Mesendoderm (in vitro differentiated cells): ENCODE data around the gene PAPSS2.
A peak's percentile ranks its signal among the peaks of the same experiment; 100 is the strongest.

Source experiments
- DNase-seq: peaks from one replicate; pipeline ENCODE4 v3.0.0; 2013
- H2AK5ac ChIP-seq: 2 replicates; pipeline ENCODE4 v1.6.1; 2013; ENCODE audit warnings: low read length, inconsistent platforms
- H2BK120ac ChIP-seq: 2 replicates; pipeline ENCODE4 v1.6.1; 2013; ENCODE audit warnings: low read depth, mild to moderate bottlenecking, low read length, moderate library complexity, mixed read lengths
- H2BK15ac ChIP-seq: replicated peaks from 2 replicates; pipeline ENCODE4 v1.6.1; 2013; ENCODE audit warnings: low read depth, mild to moderate bottlenecking, moderate library complexity
- H2BK5ac ChIP-seq: 2 replicates; pipeline ENCODE4 v1.6.1; 2013; ENCODE audit warnings: low read length, inconsistent platforms
- H3K18ac ChIP-seq: 2 replicates; pipeline ENCODE4 v1.6.1; 2013; ENCODE audit warnings: mild to moderate bottlenecking, low read length, mixed read lengths
- H3K23ac ChIP-seq: one replicate; pipeline ENCODE4 v1.6.1; 2013; ENCODE audit warnings: low read length
- H3K27ac ChIP-seq: 2 replicates; pipeline ENCODE4 v1.5.1; 2013; ENCODE audit warnings: low read depth, mild to moderate bottlenecking, inconsistent platforms, low read length, moderate library complexity
- H3K27me3 ChIP-seq: 2 replicates; pipeline ENCODE4 v1.6.1; 2013; ENCODE audit warnings: low read length, control low read depth, mild to moderate bottlenecking, inconsistent platforms; ENCODE audit not compliant: insufficient read depth, poor library complexity
- H3K36me3 ChIP-seq: 2 replicates; pipeline ENCODE4 v1.6.1; 2013; ENCODE audit warnings: low read length, inconsistent platforms; ENCODE audit not compliant: control insufficient read depth, insufficient read depth
- H3K4ac ChIP-seq: one replicate; pipeline ENCODE4 v1.6.1; 2013; ENCODE audit warnings: low read depth, mild to moderate bottlenecking, low read length, moderate library complexity
- H3K4me1 ChIP-seq: 2 replicates; pipeline ENCODE4 v1.6.1; 2013; ENCODE audit warnings: low read depth, low read length, inconsistent platforms; ENCODE audit not compliant: control insufficient read depth
- H3K4me2 ChIP-seq: 2 replicates; pipeline ENCODE4 v1.6.1; 2013; ENCODE audit warnings: low read length
- H3K4me3 ChIP-seq: 2 replicates; pipeline ENCODE4 v1.5.1; 2013; ENCODE audit warnings: mild to moderate bottlenecking, low read length
- H3K56ac ChIP-seq: one replicate; pipeline ENCODE4 v1.6.1; 2013; ENCODE audit warnings: low read length
- H3K79me1 ChIP-seq: 2 replicates; pipeline ENCODE4 v1.6.1; 2013; ENCODE audit warnings: low read length, inconsistent platforms
- H3K79me2 ChIP-seq: 2 replicates; pipeline ENCODE4 v1.6.1; 2013; ENCODE audit warnings: mild to moderate bottlenecking, low read length; ENCODE audit not compliant: control insufficient read depth, insufficient read depth
- H3K9ac ChIP-seq: 2 replicates; pipeline ENCODE4 v1.6.1; 2013; ENCODE audit warnings: low read length, inconsistent platforms
- H4K5ac ChIP-seq: one replicate; pipeline ENCODE4 v1.6.1; 2013; ENCODE audit warnings: low read length
- H4K8ac ChIP-seq: one replicate; pipeline ENCODE4 v1.6.1; 2013; ENCODE audit warnings: low read depth, mild to moderate bottlenecking, control low read depth, low read length, moderate library complexity
- WGBS: extraction: QIAGEN DNeasy Blood & Tissue Kit; methylation state at CpG from one replicate; pipeline ENCODE4 v1.1.7; 2013; ENCODE audit warnings: low lambda C conversion rate, missing lambda C conversion rate; ENCODE audit not compliant: insufficient coverage; ENCODE audit errors: extremely low coverage; 5-methylcytosine and 5-hydroxymethylcytosine counted together

Gene PAPSS2

GRCh38 chr10:87623191-87623590 is 36.5 kb upstream of the PAPSS2 start:
- no peak overlapping the region for H3K23ac ChIP-seq
- no peaks in the 10 kb centered on the region for H3K4me1 ChIP-seq
- H2BK120ac ChIP-seq: no peak overlapping the region
- no peak overlapping the region for H3K56ac ChIP-seq
- no peak overlapping the region for H4K5ac ChIP-seq
- no CpG with 5 or more reads among the region's 1 CpG for WGBS
- no peaks in the 10 kb centered on the region for H3K27me3 ChIP-seq
- H2AK5ac ChIP-seq: no peak overlapping the region
- H4K8ac ChIP-seq: no peak overlapping the region
- no peak overlapping the region for H3K4me3 ChIP-seq
- no peak overlapping the region for H3K9ac ChIP-seq
- no peak overlapping the region for H2BK5ac ChIP-seq
- H3K79me1 ChIP-seq: no peaks in the 10 kb centered on the region
- H3K36me3 ChIP-seq: no peaks in the 10 kb centered on the region
- no peak overlapping the region for H3K27ac ChIP-seq
- H3K4ac ChIP-seq: no peak overlapping the region
- no peak overlapping the region for H3K18ac ChIP-seq
- no peak overlapping the region for H2BK15ac ChIP-seq
- H3K79me2 ChIP-seq: no peaks in the 10 kb centered on the region
- H3K4me2 ChIP-seq: no peak overlapping the region
- no peak for DNase-seq

DNA sequence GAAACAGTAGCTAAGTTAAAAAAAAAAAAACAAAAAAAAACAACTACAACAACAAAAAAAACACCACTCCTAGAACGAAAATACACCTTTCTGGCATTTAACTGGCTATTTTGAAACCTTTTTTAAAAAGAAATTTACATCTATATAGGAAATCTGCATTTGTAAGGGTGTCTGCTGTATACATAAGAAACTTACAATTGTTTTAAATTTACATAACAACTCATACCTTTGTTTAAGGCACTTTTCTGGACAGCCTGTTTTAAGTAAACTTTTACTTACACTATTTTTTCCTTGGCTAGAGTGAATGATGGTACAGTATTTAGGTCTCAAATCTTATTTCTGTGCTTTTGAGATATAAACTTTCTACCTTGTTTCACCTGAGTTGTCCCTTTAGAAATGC is 34.0 kb upstream of the PAPSS2 start:
- no peak overlapping the region for H3K18ac ChIP-seq
- H3K79me1 ChIP-seq: no peaks in the 10 kb centered on the region
- H3K56ac ChIP-seq: no peak overlapping the region
- no peak overlapping the region for H3K9ac ChIP-seq
- no peaks in the 10 kb centered on the region for H3K36me3 ChIP-seq
- no peaks in the 10 kb centered on the region for H3K27me3 ChIP-seq
- no peak overlapping the region for H3K4me2 ChIP-seq
- no peak overlapping the region for H2BK120ac ChIP-seq
- H3K23ac ChIP-seq: no peak overlapping the region
- H3K4me1 ChIP-seq: no peaks in the 10 kb centered on the region
- no peak overlapping the region for H4K5ac ChIP-seq
- H2BK5ac ChIP-seq: no peak overlapping the region
- H2AK5ac ChIP-seq: no peak overlapping the region
- H4K8ac ChIP-seq: no peak overlapping the region
- H3K4ac ChIP-seq: no peak overlapping the region
- no peak for DNase-seq
- no peak overlapping the region for H2BK15ac ChIP-seq
- H3K79me2 ChIP-seq: no peaks in the 10 kb centered on the region
- no CpG with 5 or more reads among the region's 1 CpG for WGBS
- no peak overlapping the region for H3K27ac ChIP-seq
- no peak overlapping the region for H3K4me3 ChIP-seq

GRCh38 chr10:87626422-87626892 is 33.2 kb upstream of the PAPSS2 start:
- no CpG with 5 or more reads among the region's 1 CpG for WGBS
- H4K5ac ChIP-seq: no peak overlapping the region

GRCh38 chr10:87630171-87630570 is 29.5 kb upstream of the PAPSS2 start:
- no peak for DNase-seq
- no peak overlapping the region for H3K56ac ChIP-seq
- no peak overlapping the region for H3K18ac ChIP-seq
- no CpG with 5 or more reads among the region's 7 CpGs for WGBS
- no peak overlapping the region for H3K23ac ChIP-seq
- H3K4me2 ChIP-seq: no peak overlapping the region
- H2BK120ac ChIP-seq: no peak overlapping the region
- no peak overlapping the region for H2BK5ac ChIP-seq
- H3K79me1 ChIP-seq: no peaks in the 10 kb centered on the region
- H4K5ac ChIP-seq: no peak overlapping the region
- no peaks in the 10 kb centered on the region for H3K79me2 ChIP-seq
- no peak overlapping the region for H3K9ac ChIP-seq
- H3K4ac ChIP-seq: no peak overlapping the region
- no peaks in the 10 kb centered on the region for H3K4me1 ChIP-seq
- no peak overlapping the region for H2AK5ac ChIP-seq
- H3K36me3 ChIP-seq: no peaks in the 10 kb centered on the region
- H3K4me3 ChIP-seq: no peak overlapping the region
- peak overlapping the region; percentile 5 for H2BK15ac ChIP-seq
- H3K27ac ChIP-seq: no peak overlapping the region
- no peaks in the 10 kb centered on the region for H3K27me3 ChIP-seq
- H4K8ac ChIP-seq: no peak overlapping the region

More at GRCh38 chr10:87626422-87626892, 33.2 kb upstream of the PAPSS2 start:
- Histone ChIP-seq H3K27me3 (no peaks in the 10 kb centered on the region), H2AK5ac (no peak overlapping the region), H2BK120ac (no peak overlapping the region), H3K4me2 (no peak overlapping the region), H3K18ac (no peak overlapping the region), H2BK15ac (peak overlapping the region; percentile 36), H3K56ac (no peak overlapping the region), H3K36me3 (no peaks in the 10 kb centered on the region), H3K79me2 (no peaks in the 10 kb centered on the region), H3K4me1 (no peaks in the 10 kb centered on the region), H3K4ac (no peak overlapping the region), H3K79me1 (no peaks in the 10 kb centered on the region), H3K23ac (no peak overlapping the region), H3K4me3 (no peak overlapping the region), H2BK5ac (no peak overlapping the region), H3K27ac (no peak overlapping the region), H3K9ac (no peak overlapping the region), H4K8ac (no peak overlapping the region)
- DNase-seq: peak; percentile 41

- Histone ChIP-seq H3K27ac (no peak overlapping the region), H3K79me2 (no peaks in the 10 kb centered on the region), H3K36me3 (no peaks in the 10 kb centered on the region), H3K79me1 (no peaks in the 10 kb centered on the region), H3K4ac (no peak overlapping the region), H3K4me3 (no peak overlapping the region), H2BK15ac (no peak overlapping the region), H2AK5ac (no peak overlapping the region), H3K9ac (no peak overlapping the region), H3K18ac (no peak overlapping the region), H4K8ac (no peak overlapping the region), H3K4me1 (peaks cover 5% of the 10 kb centered on the region), H3K56ac (no peak overlapping the region), H3K4me2 (no peak overlapping the region), H4K5ac (no peak overlapping the region), H3K27me3 (no peaks in the 10 kb centered on the region), H3K23ac (no peak overlapping the region), H2BK120ac (no peak overlapping the region), H2BK5ac (no peak overlapping the region)
- no peak for DNase-seq
- no CpG with 5 or more reads among the region's 4 CpGs for WGBS
Measured at GRCh38 chr10:87632454-87632853, 27.2 kb upstream of the PAPSS2 start.

GRCh38 chr10:87634311-87634710 is 25.4 kb upstream of the PAPSS2 start:
- no peak for DNase-seq
- no peak overlapping the region for H2BK5ac ChIP-seq
- H3K27ac ChIP-seq: no peak overlapping the region
- no peaks in the 10 kb centered on the region for H3K79me1 ChIP-seq
- no CpG with 5 or more reads among the region's 2 CpGs for WGBS
- H4K8ac ChIP-seq: no peak overlapping the region
- no peak overlapping the region for H2AK5ac ChIP-seq
- H2BK120ac ChIP-seq: no peak overlapping the region
- H3K36me3 ChIP-seq: no peaks in the 10 kb centered on the region
- H3K56ac ChIP-seq: no peak overlapping the region
- no peaks in the 10 kb centered on the region for H3K27me3 ChIP-seq
- peaks cover 5% of the 10 kb centered on the region for H3K4me1 ChIP-seq
- H3K4ac ChIP-seq: no peak overlapping the region
- H3K4me3 ChIP-seq: no peak overlapping the region
- H3K79me2 ChIP-seq: no peaks in the 10 kb centered on the region
- no peak overlapping the region for H2BK15ac ChIP-seq
- no peak overlapping the region for H3K23ac ChIP-seq
- H3K18ac ChIP-seq: no peak overlapping the region
- no peak overlapping the region for H4K5ac ChIP-seq
- no peak overlapping the region for H3K9ac ChIP-seq
- no peak overlapping the region for H3K4me2 ChIP-seq
